ENCODE measurements around the gene CHID1. TPM values are rescaled to one million over a fixed set of nuclear protein-coding genes. Genes with fewer than 3 reads are reported as not detected.

Gene CHID1
- total and polyA plus RNA-seq, 2 donors = 23.4 to 62.3 TPM

DNA sequence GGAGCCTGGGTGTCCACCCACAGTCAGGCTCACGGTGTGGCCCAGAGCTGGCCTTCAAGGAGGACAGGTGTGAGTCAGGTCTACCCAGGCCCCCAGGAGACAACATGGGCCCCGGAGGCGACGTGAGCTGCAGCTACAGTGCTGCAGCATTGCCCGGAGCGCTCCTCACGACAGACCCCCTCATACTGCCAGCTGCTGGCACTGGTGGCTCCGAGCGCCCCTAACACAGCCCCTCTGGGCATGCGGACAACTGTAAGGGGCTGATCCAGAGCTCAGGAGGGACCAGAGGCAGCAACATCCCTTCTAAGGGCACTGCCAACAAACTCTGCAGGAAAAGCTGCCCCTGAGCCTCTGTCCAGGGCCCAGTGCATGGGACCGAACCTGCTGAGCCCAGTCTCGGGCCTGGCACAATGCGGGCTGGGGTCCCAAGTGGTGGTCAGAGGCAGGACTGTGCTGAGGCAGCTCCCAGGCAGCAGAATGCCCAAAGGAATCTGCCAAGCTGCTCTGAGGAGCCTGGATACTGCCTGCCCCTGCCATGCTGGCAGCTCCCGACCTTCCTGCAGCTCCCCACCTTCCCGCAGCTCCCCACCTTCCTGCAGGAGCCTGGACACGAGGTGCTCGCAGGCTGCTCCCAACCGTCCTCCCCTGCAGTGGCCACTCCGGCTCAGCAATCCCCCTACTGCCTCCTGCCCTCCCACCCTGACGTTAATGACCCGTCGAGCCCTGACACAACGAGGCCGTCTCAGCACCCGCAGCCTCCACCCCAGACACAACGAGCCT is 15.1 kb downstream of the CHID1 start:
- DNase-seq (ENCODE audit: extremely low spot score) = no peak
- no peaks in the 10 kb centered on the region for H3K36me3 ChIP-seq (ENCODE audit: insufficient read depth)
- 84% methylated on average over 26 of the region's 26 CpGs for WGBS

DNA sequence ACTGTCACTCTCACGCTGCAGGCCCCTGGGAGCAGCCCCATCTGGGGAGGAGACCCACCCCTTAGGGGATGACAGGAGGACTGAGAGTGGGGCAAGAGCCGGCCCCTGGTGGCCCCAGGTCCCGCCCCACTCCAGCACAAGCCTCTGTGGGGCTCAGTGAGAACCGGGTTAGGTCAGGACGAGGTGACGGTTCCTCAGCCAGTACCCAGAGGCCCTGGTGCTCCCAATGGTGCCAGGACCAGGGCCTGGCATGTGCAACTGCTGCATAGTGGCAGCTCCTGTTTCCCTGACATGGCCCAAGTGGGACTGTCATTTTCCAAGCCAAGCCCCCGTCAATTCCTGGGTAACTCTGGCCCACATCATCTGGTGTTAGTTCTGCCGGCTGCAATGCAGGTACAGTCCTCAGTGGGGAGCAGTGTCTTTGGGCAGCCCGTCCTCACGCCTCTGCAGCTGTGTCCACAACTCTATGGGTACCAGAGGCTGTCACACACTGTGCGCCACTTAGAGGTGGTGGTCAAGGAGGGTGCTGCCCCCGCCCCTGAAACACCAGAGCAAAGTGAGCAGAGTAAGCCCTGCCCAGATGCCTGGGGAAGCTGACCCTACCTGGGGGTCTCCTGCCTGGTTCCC is 15.9 kb downstream of the CHID1 start:
- DNase-seq (ENCODE audit: extremely low spot score) = no peak
- 83% methylated on average over 12 of the region's 12 CpGs for WGBS
- Histone ChIP-seq H3K27ac (ENCODE audit: low read depth) (no peak overlapping the region), H3K4me3 (ENCODE audit: low read depth, low read length) (no peak overlapping the region), H3K4me1 (ENCODE audit: insufficient read depth) (no peaks in the 10 kb centered on the region), H3K36me3 (ENCODE audit: insufficient read depth) (no peaks in the 10 kb centered on the region)

More for the DNA sequence above, 15.1 kb downstream of the CHID1 start:
- Histone ChIP-seq H3K27ac (ENCODE audit: low read depth) (no peak overlapping the region), H3K4me3 (ENCODE audit: low read depth, low read length) (no peak overlapping the region), H3K4me1 (ENCODE audit: insufficient read depth) (no peaks in the 10 kb centered on the region)

DNA sequence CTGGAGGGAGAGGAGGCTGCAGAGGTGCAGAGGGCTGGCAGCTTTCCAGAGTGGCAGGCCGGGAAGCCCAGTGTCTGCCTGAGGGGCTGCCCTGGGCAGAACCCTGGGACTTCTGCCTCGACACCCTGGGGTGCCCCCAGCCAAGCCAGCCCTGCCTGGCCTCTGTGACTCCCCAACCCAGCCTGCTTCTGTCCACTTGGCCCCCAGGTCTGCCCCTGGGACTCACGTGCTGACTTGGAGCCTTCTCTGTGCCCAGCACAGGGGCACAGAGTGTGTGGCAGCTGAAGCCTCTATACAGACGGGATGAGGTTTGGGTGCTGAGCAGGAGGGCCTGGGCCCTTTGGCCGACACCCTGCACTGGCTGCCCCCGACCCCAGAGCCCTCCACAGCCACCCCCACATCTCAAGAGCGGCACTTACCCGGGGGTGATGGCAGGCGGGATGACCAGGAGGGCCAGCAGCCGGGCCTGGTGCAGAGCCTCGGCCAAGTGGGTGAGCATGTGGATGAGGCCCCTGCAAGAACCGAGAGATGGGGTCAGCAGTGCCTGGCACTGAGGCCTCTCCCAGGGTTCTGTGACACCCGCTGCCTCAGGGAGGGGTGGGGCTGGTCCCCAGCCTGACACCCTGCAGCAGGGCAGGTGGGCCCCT is 17.5 kb downstream of the CHID1 start:
- H3K4me1 ChIP-seq (ENCODE audit: insufficient read depth) = no peaks in the 10 kb centered on the region
- WGBS = 88% methylated on average over 13 of the region's 13 CpGs
- DNase-seq (ENCODE audit: extremely low spot score) = no peak
- H3K36me3 ChIP-seq (ENCODE audit: insufficient read depth) = no peaks in the 10 kb centered on the region
- no peak overlapping the region for H3K27ac ChIP-seq (ENCODE audit: low read depth)
- H3K4me3 ChIP-seq (ENCODE audit: low read depth, low read length) = no peak overlapping the region

DNA sequence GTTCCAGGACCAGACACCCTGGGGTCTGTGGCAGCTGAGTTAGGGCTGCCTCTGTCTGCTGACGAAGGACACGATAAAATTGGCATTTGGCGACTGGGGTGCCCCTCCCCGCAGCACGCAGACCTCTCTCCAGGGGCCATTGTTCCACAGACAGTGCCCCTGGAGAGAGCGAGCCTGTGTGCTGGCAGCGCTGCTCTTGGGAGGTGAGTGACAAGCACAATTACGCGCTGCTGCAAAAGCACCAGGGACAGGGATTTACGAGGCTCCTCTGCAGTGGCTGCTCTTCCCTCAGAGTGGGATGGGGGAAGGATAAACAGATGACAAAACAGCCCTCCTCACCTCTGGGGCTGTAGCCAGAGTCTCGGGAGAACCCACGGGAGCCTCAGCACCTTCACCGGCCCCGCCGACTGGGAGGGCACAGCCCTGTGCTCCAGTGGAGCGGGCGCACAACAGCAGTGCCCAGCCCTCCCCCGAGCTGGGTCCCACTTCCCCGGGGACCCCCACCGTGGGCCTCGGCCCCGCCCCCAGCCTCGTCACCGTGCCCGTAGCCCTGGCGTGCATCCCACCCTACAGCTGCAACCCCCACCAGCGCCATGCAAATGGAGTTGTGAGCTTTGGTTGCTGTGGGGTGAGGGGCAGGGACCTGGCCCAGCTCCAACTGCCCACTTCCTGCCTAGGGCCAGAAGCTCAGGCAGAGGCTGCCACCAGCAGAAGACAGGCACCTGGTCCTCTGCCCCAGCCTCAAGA is 19.6 kb downstream of the CHID1 start:
- Histone ChIP-seq H3K27ac (ENCODE audit: low read depth) (no peak overlapping the region), H3K4me1 (ENCODE audit: insufficient read depth) (no peaks in the 10 kb centered on the region), H3K36me3 (ENCODE audit: insufficient read depth) (no peaks in the 10 kb centered on the region), H3K4me3 (ENCODE audit: low read depth, low read length) (no peak overlapping the region)
- no peak for DNase-seq (ENCODE audit: extremely low spot score)
- 58% methylated on average over 27 of the region's 27 CpGs for WGBS

DNA sequence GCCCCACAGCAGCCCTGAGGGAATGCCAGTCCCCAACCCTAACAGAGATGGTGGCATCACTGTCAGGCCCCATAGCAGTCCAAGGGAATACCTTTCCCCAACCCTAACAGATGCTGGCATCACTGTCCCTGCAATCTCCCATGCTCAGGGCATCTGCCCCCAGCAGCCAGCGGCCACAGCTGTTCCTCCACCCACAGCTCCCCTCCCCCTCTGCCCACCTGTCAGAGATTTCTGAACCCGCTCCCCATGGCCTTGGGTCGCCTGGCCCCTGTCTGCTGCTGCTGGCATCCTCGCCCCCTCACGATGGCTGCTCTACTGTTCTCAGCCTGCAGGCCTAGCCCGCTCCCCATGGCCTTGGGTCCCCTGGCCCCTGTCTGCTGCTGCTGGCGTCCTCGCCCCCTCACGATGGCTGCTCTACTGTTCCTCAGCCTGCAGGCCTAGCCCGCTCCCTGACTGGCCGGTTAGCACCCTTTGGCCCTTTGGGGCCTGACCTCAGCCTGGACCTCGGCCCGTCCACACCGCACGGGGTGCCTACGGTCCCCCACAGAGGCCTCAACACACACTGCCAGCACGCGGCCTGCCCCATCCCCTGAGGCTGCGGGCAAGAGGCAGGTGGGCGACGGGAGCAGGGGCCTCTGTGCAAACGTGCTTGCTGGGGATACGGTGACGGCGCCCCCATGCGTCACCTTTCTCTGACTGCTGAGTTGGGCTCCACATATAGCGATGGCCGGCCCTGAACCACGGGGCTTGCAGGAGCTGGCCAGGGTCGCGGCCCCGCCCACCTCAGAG is 20.7 kb downstream of the CHID1 start:
- 91% methylated on average over 32 of the region's 32 CpGs for WGBS
- Histone ChIP-seq H3K27ac (ENCODE audit: low read depth) (no peak overlapping the region), H3K4me1 (ENCODE audit: insufficient read depth) (no peaks in the 10 kb centered on the region), H3K36me3 (ENCODE audit: insufficient read depth) (no peaks in the 10 kb centered on the region), H3K4me3 (ENCODE audit: low read depth, low read length) (no peak overlapping the region)
- DNase-seq (ENCODE audit: extremely low spot score) = no peak

DNA sequence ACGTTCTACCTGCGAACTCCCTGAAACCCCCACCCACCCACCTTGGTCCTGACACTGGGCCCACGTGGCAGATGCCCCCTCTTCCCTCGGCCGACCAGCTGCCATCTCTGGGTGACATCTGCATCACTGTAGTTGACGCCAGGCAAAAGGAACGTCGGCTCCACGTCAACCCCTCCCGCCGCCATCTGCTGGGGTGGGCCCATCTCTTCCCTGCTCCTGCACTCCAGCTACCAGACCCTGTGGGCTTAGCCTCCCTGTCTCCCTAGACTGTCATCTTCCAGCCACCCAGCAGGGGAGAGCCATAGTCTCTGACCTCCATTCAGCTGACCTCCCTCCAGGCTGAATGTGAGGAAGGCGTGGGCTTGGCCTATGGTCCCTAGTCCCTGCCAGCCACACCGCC is 21.4 kb downstream of the CHID1 start:
- WGBS = 93% methylated on average over 13 of the region's 13 CpGs
- no peaks in the 10 kb centered on the region for H3K36me3 ChIP-seq (ENCODE audit: insufficient read depth)
- no peak overlapping the region for H3K4me3 ChIP-seq (ENCODE audit: low read depth, low read length)
- DNase-seq (ENCODE audit: extremely low spot score) = no peak
- no peaks in the 10 kb centered on the region for H3K4me1 ChIP-seq (ENCODE audit: insufficient read depth)
- no peak overlapping the region for H3K27ac ChIP-seq (ENCODE audit: low read depth)

DNA sequence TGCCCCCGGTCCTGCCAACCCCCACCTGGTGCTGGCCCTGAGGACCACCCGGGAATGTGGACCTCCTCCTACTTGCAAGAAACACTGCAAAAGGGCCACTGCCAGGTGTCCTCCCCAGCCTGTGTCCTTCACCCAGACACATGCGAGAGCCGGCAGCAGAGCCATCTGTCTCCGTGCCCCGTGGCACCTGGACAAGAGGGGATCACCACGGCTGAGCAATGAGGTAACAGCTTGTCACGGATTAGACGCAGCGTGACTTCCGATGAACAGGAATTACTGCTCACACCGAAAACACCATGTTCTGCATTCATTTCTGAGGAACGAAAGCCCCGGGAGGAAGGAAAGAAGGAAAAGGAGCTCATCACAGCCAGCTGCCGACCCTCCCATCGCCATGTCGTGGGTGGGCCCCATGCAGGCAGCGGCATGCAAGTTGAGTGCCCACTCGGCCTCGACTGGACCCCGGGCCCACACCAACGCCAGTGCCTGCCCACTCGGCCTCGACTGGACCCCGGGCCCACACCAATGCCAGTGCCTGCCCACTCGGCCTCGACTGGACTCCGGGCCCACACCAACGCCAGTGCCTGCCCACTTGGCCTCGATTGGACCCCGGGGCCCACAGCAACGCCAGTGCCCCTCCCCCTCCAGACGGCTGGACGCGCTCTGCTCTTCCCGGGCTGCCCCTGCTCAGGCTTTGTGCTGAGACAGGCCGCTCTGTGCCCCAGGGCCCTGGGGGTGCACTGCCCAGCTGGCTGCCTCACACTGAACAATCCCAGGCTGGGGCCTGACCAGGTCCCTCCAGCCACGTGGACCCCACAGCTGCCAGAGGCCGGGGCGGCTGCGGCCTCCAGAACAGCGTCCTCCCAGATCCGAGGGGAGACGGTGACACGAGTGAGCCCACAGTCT is 22.0 kb downstream of the CHID1 start:
- DNase-seq (ENCODE audit: extremely low spot score) = no peak
- no peak overlapping the region for H3K27ac ChIP-seq (ENCODE audit: low read depth)
- H3K4me3 ChIP-seq (ENCODE audit: low read depth, low read length) = no peak overlapping the region
- no peaks in the 10 kb centered on the region for H3K4me1 ChIP-seq (ENCODE audit: insufficient read depth)
- H3K36me3 ChIP-seq (ENCODE audit: insufficient read depth) = no peaks in the 10 kb centered on the region
- 90% methylated on average over 45 of the region's 45 CpGs for WGBS

DNA sequence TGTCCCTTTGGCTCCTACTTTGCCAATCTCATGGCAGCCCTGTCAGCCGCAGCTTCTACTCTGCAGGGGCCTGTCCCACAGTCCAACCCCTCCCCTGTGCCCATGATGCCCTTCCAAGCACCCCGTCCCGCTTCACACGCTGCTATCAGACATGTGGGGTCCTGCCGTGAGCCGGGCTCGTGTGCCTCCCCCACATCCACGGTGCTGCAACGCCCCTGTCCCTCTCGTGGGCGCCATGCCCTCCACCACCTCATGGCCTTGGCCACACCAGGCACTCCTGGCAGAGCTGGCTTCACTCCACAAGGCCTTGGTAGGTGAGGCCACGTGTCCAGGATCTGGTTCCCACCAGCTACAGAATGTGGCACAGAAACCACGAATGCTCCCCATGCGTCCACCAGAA is 23.0 kb downstream of the CHID1 start:
- WGBS = 95% methylated on average over 14 of the region's 14 CpGs

DNA sequence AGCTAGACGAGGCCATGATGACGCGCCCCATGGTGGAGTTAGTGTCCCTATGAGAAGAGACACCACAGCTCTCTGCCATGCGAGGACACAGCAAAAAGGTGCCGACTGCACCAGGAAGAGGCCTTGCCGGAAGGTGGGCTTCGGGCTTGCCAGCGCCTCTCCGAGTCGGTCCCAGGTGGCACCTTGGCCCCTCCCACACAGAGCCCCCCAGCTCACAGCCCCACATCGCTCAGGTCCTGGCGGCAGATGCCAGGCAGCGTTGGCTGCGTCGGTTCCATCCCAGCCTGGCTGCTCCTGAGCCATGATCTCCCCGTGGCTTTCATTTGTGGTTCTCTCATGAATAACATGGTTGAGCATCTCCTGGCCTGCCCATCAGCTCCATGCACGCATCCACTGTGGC is 24.0 kb downstream of the CHID1 start:
- H3K4me3 ChIP-seq (ENCODE audit: low read depth, low read length) = no peak overlapping the region
- H3K36me3 ChIP-seq (ENCODE audit: insufficient read depth) = no peaks in the 10 kb centered on the region
- H3K27ac ChIP-seq (ENCODE audit: low read depth) = no peak overlapping the region
- H3K4me1 ChIP-seq (ENCODE audit: insufficient read depth) = no peaks in the 10 kb centered on the region
- no peak for DNase-seq (ENCODE audit: extremely low spot score)
- WGBS = 96% methylated on average over 17 of the region's 17 CpGs

More for the DNA sequence above, 23.0 kb downstream of the CHID1 start:
- no peak for DNase-seq (ENCODE audit: extremely low spot score)
- Histone ChIP-seq H3K36me3 (ENCODE audit: insufficient read depth) (no peaks in the 10 kb centered on the region), H3K27ac (ENCODE audit: low read depth) (no peak overlapping the region), H3K4me3 (ENCODE audit: low read depth, low read length) (no peak overlapping the region), H3K4me1 (ENCODE audit: insufficient read depth) (no peaks in the 10 kb centered on the region)

DNA sequence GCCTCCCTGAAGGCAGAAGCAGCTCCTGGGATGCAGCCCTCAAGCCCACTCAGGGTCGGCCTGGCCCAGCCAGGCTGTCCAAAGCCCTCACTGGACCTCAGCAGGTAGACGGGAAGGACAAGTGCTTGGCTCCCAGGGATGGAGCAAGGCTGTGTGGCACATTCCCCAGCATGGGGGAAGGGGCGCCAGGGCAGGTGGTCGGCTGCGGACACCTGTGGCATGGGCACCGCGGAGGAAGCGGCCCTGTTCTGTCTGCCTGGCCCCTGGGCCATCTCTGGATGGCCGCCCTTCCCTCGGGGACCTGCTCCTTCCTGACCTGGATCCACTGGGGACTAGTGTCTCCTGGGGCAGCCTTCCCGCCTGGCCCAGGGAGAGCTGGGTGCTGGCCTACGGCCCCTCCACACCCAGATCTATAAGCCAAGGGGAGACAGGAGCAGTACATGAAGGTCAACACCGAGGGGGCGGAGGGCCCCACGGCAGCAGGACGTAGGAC is 26.0 kb downstream of the CHID1 start:
- 89% methylated on average over 16 of the region's 16 CpGs for whole genome bisulfite sequencing
- no peak for DNase-seq (ENCODE audit: extremely low spot score)
- Histone ChIP-seq H3K4me1 (ENCODE audit: insufficient read depth) (no peaks in the 10 kb centered on the region), H3K36me3 (ENCODE audit: insufficient read depth) (no peaks in the 10 kb centered on the region), H3K27ac (ENCODE audit: low read depth) (no peak overlapping the region), H3K4me3 (ENCODE audit: low read depth, low read length) (no peak overlapping the region)

DNA sequence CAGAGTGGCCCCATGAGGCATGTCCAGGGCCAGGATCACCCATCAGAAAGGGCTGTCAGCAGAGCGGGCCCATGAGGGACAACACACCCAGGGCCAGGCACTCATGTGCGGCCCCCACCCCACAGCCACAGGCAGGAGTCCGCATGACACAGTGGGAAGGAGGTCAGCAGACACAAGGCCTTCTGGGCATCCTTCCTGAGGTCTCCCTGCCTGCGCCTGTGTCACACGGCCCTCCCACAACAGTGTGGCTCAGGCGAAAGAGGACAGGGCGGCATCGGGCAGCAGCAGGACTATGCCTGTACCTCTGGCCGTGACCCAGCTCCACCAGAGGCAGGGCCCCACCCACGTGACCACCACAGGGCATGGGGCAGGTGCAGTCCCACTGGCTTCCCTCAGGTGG is 27.1 kb downstream of the CHID1 start:
- Histone ChIP-seq H3K4me3 (ENCODE audit: low read depth, low read length) (no peak overlapping the region), H3K4me1 (ENCODE audit: insufficient read depth) (no peaks in the 10 kb centered on the region), H3K36me3 (ENCODE audit: insufficient read depth) (no peaks in the 10 kb centered on the region), H3K27ac (ENCODE audit: low read depth) (no peak overlapping the region)
- DNase-seq (ENCODE audit: extremely low spot score) = no peak
- WGBS = 89% methylated on average over 10 of the region's 10 CpGs

DNA sequence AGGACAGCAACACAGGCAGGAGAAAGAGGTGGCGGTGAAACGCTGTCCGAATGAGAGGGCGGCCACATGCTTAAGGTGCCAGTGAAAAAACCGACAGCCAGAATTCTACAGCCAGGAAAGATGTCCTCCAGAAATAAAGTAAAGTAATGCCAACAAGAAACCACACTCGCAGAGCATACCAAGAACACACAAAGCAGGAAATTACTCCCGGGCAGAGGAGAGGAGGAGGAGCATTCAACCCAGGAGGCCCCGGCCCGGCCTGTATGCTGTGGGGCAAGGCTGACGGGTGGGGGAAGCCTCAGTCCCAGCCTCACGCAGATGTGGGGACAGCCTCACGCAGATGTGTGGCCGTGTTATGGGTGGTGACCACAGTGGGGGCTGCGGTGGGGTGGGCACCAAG is 28.0 kb downstream of the CHID1 start:
- WGBS = 88% methylated on average over 14 of the region's 14 CpGs
- Histone ChIP-seq H3K4me1 (ENCODE audit: insufficient read depth) (no peaks in the 10 kb centered on the region), H3K4me3 (ENCODE audit: low read depth, low read length) (no peak overlapping the region), H3K27ac (ENCODE audit: low read depth) (no peak overlapping the region), H3K36me3 (ENCODE audit: insufficient read depth) (no peaks in the 10 kb centered on the region)
- no peak for DNase-seq (ENCODE audit: extremely low spot score)

Data from urinary bladder (tissue), 4 donors.